ENCODE measurements around the gene ZRANB1.

The ZRANB1 gene

GRCh38 chr10:124916098-124916584 lies 25.8 kb upstream of the ZRANB1 start:
- peaks cover 23% of the 10 kb centered on the region for H3K4me1 Mint-ChIP-seq
- no peaks in the 10 kb centered on the region for H3K9me3 Mint-ChIP-seq
- peaks cover 12% of the 10 kb centered on the region for H3K36me3 Mint-ChIP-seq
- DNase-seq (ENCODE audit: low spot score in 2 of 2), result no peak
- peak overlapping the region; percentile 95 for H3K27ac Mint-ChIP-seq
- peak; percentile 3 for ATAC-seq
- peak overlapping the region; percentile 86 for H3K4me3 Mint-ChIP-seq

GRCh38 chr10:124916585-124917427 lies 25.1 kb upstream of the ZRANB1 start:
- Mint-ChIP-seq H3K4me3 (peak overlapping the region; percentile 86), H3K9me3 (no peaks in the 10 kb centered on the region), H3K27ac (peak overlapping the region; percentile 95), H3K4me1 (peaks cover 23% of the 10 kb centered on the region), H3K36me3 (peaks cover 12% of the 10 kb centered on the region)
- ATAC-seq, result peak; percentile 98
- DNase-seq (ENCODE audit: low spot score in 2 of 2), result peak; percentile 94 to 95

- H3K9me3 Mint-ChIP-seq, result no peaks in the 10 kb centered on the region
- peak overlapping the region; percentile 95 for H3K27ac Mint-ChIP-seq
- peaks cover 16% of the 10 kb centered on the region for H3K36me3 Mint-ChIP-seq
- ATAC-seq (no peak), DNase-seq (ENCODE audit: low spot score in 2 of 2) (peak; percentile 7 to 64)
- H3K4me3 Mint-ChIP-seq, result peak overlapping the region; percentile 86
- peaks cover 23% of the 10 kb centered on the region for H3K4me1 Mint-ChIP-seq
These were observed 24.3 kb upstream of the ZRANB1 start for GRCh38 chr10:124917428-124918190.

- Mint-ChIP-seq H3K27ac (peak overlapping the region; percentile 95), H3K9me3 (no peaks in the 10 kb centered on the region), H3K4me1 (peaks cover 23% of the 10 kb centered on the region), H3K36me3 (peaks cover 18% of the 10 kb centered on the region), H3K4me3 (peak overlapping the region; percentile 86)
- no peak for ATAC-seq
- no peak for DNase-seq (ENCODE audit: low spot score in 2 of 2)
These were observed 23.6 kb upstream of the ZRANB1 start for GRCh38 chr10:124918191-124918830.

GRCh38 chr10:124918906-124919305 lies 23.0 kb upstream of the ZRANB1 start:
- Mint-ChIP-seq H3K4me1 (peaks cover 23% of the 10 kb centered on the region), H3K4me3 (peak overlapping the region; percentile 86), H3K27ac (peak overlapping the region; percentile 95), H3K9me3 (no peaks in the 10 kb centered on the region), H3K36me3 (peaks cover 18% of the 10 kb centered on the region)
- no peak for ATAC-seq
- no peak for DNase-seq (ENCODE audit: low spot score in 2 of 2)

GRCh38 chr10:124921261-124921660 lies 20.7 kb upstream of the ZRANB1 start:
- peaks cover 14% of the 10 kb centered on the region for H3K36me3 Mint-ChIP-seq
- peaks cover 41% of the 10 kb centered on the region for H3K4me1 Mint-ChIP-seq
- ATAC-seq (no peak), DNase-seq (ENCODE audit: low spot score in 2 of 2) (no peak)
- H3K27ac Mint-ChIP-seq, result no peak overlapping the region
- no peaks in the 10 kb centered on the region for H3K9me3 Mint-ChIP-seq
- no peak overlapping the region for H3K4me3 Mint-ChIP-seq

GRCh38 chr10:124923684-124924083 lies 18.2 kb upstream of the ZRANB1 start:
- Mint-ChIP-seq H3K9me3 (no peaks in the 10 kb centered on the region), H3K4me1 (peaks cover 42% of the 10 kb centered on the region), H3K4me3 (no peak overlapping the region), H3K36me3 (peaks cover 13% of the 10 kb centered on the region), H3K27ac (no peak overlapping the region)
- DNase-seq (ENCODE audit: low spot score in 2 of 2) (no peak), ATAC-seq (no peak)

- H3K36me3 Mint-ChIP-seq, result peaks cover 13% of the 10 kb centered on the region
- H3K4me1 Mint-ChIP-seq, result peaks cover 39% of the 10 kb centered on the region
- H3K9me3 Mint-ChIP-seq, result no peaks in the 10 kb centered on the region
These were observed 15.4 kb upstream of the ZRANB1 start for GRCh38 chr10:124926548-124926947.

GRCh38 chr10:124928087-124928486 lies 13.8 kb upstream of the ZRANB1 start:
- Mint-ChIP-seq H3K4me1 (peaks cover 39% of the 10 kb centered on the region), H3K9me3 (peaks cover 3% of the 10 kb centered on the region), H3K27ac (no peak overlapping the region), H3K36me3 (peaks cover 7% of the 10 kb centered on the region), H3K4me3 (no peak overlapping the region)
- no peak for DNase-seq (ENCODE audit: low spot score in 2 of 2)
- no peak for ATAC-seq

More at GRCh38 chr10:124926548-124926947, 15.4 kb upstream of the ZRANB1 start:
- no peak overlapping the region for H3K27ac Mint-ChIP-seq
- DNase-seq (ENCODE audit: low spot score in 2 of 2) (no peak), ATAC-seq (no peak)
- no peak overlapping the region for H3K4me3 Mint-ChIP-seq

GRCh38 chr10:124928545-124928944 lies 13.4 kb upstream of the ZRANB1 start:
- ATAC-seq (no peak), DNase-seq (ENCODE audit: low spot score in 2 of 2) (no peak)
- H3K27ac Mint-ChIP-seq, result no peak overlapping the region
- peaks cover 7% of the 10 kb centered on the region for H3K36me3 Mint-ChIP-seq
- peaks cover 42% of the 10 kb centered on the region for H3K4me1 Mint-ChIP-seq
- peaks cover 3% of the 10 kb centered on the region for H3K9me3 Mint-ChIP-seq
- no peak overlapping the region for H3K4me3 Mint-ChIP-seq

GRCh38 chr10:124935946-124936345 lies 6.0 kb upstream of the ZRANB1 start:
- Mint-ChIP-seq H3K36me3 (no peaks in the 10 kb centered on the region), H3K27ac (peak overlapping the region; percentile 0), H3K4me3 (no peak overlapping the region), H3K9me3 (peaks cover 3% of the 10 kb centered on the region), H3K4me1 (peaks cover 29% of the 10 kb centered on the region)
- DNase-seq (ENCODE audit: low spot score in 2 of 2), result no peak
- ATAC-seq, result peak; percentile 98

GRCh38 chr10:124936813-124937212 lies 5.1 kb upstream of the ZRANB1 start:
- Mint-ChIP-seq H3K4me3 (no peak overlapping the region), H3K36me3 (no peaks in the 10 kb centered on the region), H3K9me3 (peaks cover 2% of the 10 kb centered on the region), H3K27ac (no peak overlapping the region), H3K4me1 (peaks cover 31% of the 10 kb centered on the region)
- no peak for ATAC-seq
- no peak for DNase-seq (ENCODE audit: low spot score in 2 of 2)

- ATAC-seq, result no peak
- Mint-ChIP-seq H3K27ac (no peak overlapping the region), H3K4me3 (no peak overlapping the region), H3K9me3 (no peaks in the 10 kb centered on the region), H3K36me3 (peaks cover 9% of the 10 kb centered on the region), H3K4me1 (peaks cover 40% of the 10 kb centered on the region)
- DNase-seq (ENCODE audit: low spot score in 2 of 2), result no peak
These were observed 2.6 kb upstream of the ZRANB1 start for GRCh38 chr10:124939290-124939689.

GRCh38 chr10:124942317-124943169 lies 620 bp downstream of the ZRANB1 start:
- no peak for DNase-seq (ENCODE audit: low spot score in 2 of 2)
- Mint-ChIP-seq H3K4me3 (no peak overlapping the region), H3K4me1 (peaks cover 30% of the 10 kb centered on the region), H3K27ac (peak overlapping the region; percentile 76), H3K9me3 (no peaks in the 10 kb centered on the region), H3K36me3 (peaks cover 34% of the 10 kb centered on the region)
- ATAC-seq, result no peak
